Ishikawa (cell line): Measurements from ENCODE around the gene VEGFA.

ENCODE experiments used
- CEBPB ChIP-seq: IDR thresholded peaks from 2 replicates; pipeline ENCODE4 v1.6.1; 2012
- CREB1 ChIP-seq: IDR thresholded peaks from 2 replicates; pipeline ENCODE4 v1.6.1; 2012; ENCODE audit warnings: low read depth
- EGR1 ChIP-seq: IDR thresholded peaks from 2 replicates; pipeline ENCODE4 v1.6.1; 2012
- EP300 ChIP-seq: IDR thresholded peaks from 2 replicates; pipeline ENCODE4 v1.6.1; 2012; ENCODE audit warnings: borderline replicate concordance
- FOXM1 ChIP-seq: IDR thresholded peaks from 2 replicates; pipeline ENCODE4 v1.6.1; 2012; ENCODE audit warnings: low read depth, borderline replicate concordance
- NFIC ChIP-seq: IDR thresholded peaks from 2 replicates; pipeline ENCODE4 v1.6.1; 2012
- RAD21 ChIP-seq: IDR thresholded peaks from 2 replicates; pipeline ENCODE4 v1.6.1; 2012; ENCODE audit warnings: low read depth
- TAF1 ChIP-seq: IDR thresholded peaks from 2 replicates; pipeline ENCODE4 v1.6.1; 2012; ENCODE audit warnings: low read depth, mild to moderate bottlenecking
- TCF12 ChIP-seq: IDR thresholded peaks from 2 replicates; pipeline ENCODE4 v1.6.1; 2012; ENCODE audit warnings: low read depth
- TEAD4 ChIP-seq: IDR thresholded peaks from 2 replicates; pipeline ENCODE4 v1.6.1; 2012
- YY1 ChIP-seq: IDR thresholded peaks from 2 replicates; pipeline ENCODE4 v1.6.1; 2012; ENCODE audit warnings: low read depth
- ZBTB7A ChIP-seq: IDR thresholded peaks from 2 replicates; pipeline ENCODE4 v1.6.1; 2012; ENCODE audit warnings: low read depth
- TF ChIP-seq, protein P1 (sequence below): IDR thresholded peaks from 2 replicates; pipeline ENCODE4 v1.6.1; 2012; ENCODE audit warnings: low read depth, mild to moderate bottlenecking
- TF ChIP-seq, protein P2 (sequence below): IDR thresholded peaks from 2 replicates; pipeline ENCODE4 v1.6.1; 2012
- TF ChIP-seq, protein P3 (sequence below): IDR thresholded peaks from 2 replicates; pipeline ENCODE4 v1.6.1; 2012

The VEGFA gene

DNA sequence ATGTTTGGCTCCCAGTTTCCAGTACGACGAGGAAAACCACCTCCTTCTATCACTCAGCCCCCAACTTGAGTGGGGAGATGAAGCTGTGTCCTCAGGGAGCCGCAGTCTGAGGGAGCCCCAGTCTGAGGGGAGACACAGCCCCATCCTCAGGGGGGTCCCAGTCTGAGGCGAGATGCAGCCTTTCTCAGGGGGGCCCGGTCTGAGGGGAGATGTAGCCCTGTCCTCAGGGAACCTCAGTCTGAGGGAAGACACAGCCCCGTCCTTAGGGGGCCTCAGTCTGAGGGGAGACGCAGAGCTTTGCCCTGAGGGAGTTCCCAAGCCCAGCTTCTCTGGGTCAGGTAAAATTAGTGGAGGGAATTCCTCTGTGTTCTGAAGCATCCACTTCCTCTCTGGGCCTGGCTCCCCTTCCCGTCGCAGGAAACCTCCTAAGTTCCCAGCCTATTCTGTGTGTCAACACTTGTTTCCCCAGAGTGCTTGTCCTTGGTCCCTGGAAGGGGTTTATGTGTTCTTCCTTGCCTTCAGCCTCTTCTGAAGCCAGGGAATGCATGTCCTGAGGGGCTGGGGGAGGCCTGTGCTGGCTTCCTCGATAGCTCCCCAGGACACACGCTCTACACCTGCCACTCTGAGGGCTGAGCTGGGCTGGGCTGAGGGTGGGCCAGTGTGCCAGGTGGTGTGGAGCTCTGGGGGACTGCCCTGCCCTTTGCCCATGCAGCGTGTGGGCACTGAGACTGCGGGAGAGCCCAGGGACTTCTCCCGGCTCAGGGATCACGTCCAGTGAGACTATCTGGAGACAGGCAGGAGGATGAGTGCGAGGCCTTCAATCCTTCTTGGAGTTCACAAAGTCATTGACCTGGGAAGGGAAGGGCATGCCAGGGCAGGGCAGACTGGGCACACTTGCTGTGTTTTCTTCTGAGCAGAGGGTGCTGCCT, 55.4 kb downstream of the VEGFA start:
- no peak for TF ChIP-seq ZBTB7A
- TF ChIP-seq EP300 = no peak
- TF ChIP-seq TAF1 = no peak
- TF ChIP-seq CEBPB = no peak
- TF ChIP-seq CREB1 = no peak
- TF ChIP-seq FOXM1 = no peak
- TF ChIP-seq YY1 = no peak
- TF ChIP-seq EGR1 = no peak
- TF ChIP-seq TCF12 = no peak
- TF ChIP-seq, protein P1, sequence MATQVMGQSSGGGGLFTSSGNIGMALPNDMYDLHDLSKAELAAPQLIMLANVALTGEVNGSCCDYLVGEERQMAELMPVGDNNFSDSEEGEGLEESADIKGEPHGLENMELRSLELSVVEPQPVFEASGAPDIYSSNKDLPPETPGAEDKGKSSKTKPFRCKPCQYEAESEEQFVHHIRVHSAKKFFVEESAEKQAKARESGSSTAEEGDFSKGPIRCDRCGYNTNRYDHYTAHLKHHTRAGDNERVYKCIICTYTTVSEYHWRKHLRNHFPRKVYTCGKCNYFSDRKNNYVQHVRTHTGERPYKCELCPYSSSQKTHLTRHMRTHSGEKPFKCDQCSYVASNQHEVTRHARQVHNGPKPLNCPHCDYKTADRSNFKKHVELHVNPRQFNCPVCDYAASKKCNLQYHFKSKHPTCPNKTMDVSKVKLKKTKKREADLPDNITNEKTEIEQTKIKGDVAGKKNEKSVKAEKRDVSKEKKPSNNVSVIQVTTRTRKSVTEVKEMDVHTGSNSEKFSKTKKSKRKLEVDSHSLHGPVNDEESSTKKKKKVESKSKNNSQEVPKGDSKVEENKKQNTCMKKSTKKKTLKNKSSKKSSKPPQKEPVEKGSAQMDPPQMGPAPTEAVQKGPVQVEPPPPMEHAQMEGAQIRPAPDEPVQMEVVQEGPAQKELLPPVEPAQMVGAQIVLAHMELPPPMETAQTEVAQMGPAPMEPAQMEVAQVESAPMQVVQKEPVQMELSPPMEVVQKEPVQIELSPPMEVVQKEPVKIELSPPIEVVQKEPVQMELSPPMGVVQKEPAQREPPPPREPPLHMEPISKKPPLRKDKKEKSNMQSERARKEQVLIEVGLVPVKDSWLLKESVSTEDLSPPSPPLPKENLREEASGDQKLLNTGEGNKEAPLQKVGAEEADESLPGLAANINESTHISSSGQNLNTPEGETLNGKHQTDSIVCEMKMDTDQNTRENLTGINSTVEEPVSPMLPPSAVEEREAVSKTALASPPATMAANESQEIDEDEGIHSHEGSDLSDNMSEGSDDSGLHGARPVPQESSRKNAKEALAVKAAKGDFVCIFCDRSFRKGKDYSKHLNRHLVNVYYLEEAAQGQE = no peak

DNA sequence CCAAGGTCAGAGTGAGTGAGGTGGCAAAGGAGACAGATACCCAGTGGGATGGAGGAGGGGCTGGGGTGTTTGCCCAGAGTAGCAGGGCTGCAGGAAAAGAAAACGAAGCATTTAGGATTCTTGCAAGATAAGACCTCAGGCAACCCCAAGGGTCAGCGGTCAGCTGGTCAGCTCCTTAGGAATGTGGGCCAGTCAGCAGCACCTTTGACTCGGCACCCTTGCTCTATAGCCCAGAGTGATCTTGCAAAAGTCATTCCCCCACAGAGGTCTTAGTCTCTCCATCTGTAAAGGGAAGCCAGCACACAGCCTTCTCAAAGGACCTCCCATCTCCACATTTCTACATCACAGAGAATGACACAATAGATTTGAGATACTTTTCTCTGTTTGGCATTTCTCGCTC, 56.7 kb downstream of the VEGFA start:
- TF ChIP-seq CREB1 = no peak
- TF ChIP-seq, protein P1 = 0 out of 2 replicates have a peak, but pooled peaks have one; percentile 27

- no peak for TF ChIP-seq CREB1
- no peak for TF ChIP-seq FOXM1
- no peak for TF ChIP-seq YY1
- no peak for TF ChIP-seq CEBPB
- no peak for TF ChIP-seq NFIC
- no peak for TF ChIP-seq ZBTB7A
- TF ChIP-seq, protein P2, sequence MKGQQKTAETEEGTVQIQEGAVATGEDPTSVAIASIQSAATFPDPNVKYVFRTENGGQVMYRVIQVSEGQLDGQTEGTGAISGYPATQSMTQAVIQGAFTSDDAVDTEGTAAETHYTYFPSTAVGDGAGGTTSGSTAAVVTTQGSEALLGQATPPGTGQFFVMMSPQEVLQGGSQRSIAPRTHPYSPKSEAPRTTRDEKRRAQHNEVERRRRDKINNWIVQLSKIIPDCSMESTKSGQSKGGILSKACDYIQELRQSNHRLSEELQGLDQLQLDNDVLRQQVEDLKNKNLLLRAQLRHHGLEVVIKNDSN = no peak
- TF ChIP-seq TAF1 = no peak
These were observed 57.9 kb downstream of the VEGFA start for GRCh38 chr6:43827898-43828297.

DNA sequence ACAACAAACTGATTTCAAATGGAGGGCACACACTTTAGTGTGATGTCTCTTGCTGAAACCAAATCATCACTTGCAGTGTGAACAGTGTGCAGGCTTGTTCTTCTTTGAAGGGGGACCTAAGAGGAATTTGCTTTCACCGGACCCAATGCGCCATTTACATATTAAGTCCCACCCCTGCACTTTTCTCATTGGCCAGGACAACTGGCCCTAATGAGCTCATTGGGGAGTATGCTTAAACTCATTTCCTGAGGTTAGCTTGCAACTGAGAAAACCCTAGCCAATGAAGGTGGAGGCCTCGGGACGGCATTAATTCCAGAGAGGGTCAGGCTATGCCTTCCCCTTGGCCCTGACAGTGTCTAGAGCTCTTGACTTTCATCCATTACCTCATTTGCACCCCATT, 58.7 kb downstream of the VEGFA start:
- TF ChIP-seq, protein P3, sequence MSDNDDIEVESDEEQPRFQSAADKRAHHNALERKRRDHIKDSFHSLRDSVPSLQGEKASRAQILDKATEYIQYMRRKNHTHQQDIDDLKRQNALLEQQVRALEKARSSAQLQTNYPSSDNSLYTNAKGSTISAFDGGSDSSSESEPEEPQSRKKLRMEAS = no peak
- TF ChIP-seq CREB1 = no peak
- TF ChIP-seq, protein P1 = no peak
- no peak for TF ChIP-seq NFIC
- no peak for TF ChIP-seq TCF12
- TF ChIP-seq YY1 = no peak
- no peak for TF ChIP-seq TAF1
- no peak for TF ChIP-seq TEAD4
- TF ChIP-seq FOXM1 = no peak
- no peak for TF ChIP-seq RAD21
- no peak for TF ChIP-seq CEBPB
- no peak for TF ChIP-seq EP300
- no peak for TF ChIP-seq ZBTB7A

- TF ChIP-seq NFIC = 0 out of 2 replicates have a peak, but pooled peaks have one; percentile 22
- TF ChIP-seq, protein P2 = no peak
These were observed 59.5 kb downstream of the VEGFA start for GRCh38 chr6:43829470-43829869.
